Body of pancreas (tissue), 4 donors: ENCODE results near the gene HSD17B4.
"Not testable (repeated sequence)": the region's sequence is repeated elsewhere in the genome, so short reads cannot be mapped to it uniquely, and the experiment has no call there.

ENCODE experiments used
- POLR2A ChIP-seq, 3 donors: fragments of 450-650 bp; IDR thresholded peaks; one replicate each; pipeline ENCODE4 v1.6.1; 2016; ENCODE audit warnings: antibody characterized with exemption in 3 of 3, mild to moderate bottlenecking in 2 of 3
- TF ChIP-seq, protein P1 (sequence below), 7 experiments: fragments of 450-650 bp in 4 of 7; fragments of 200-600 bp in 3 of 7; sonication (generic) in 3 of 7; IDR thresholded peaks; one replicate each; pipeline ENCODE4 v1.5.1; 2016 to 2019; ENCODE audit warnings: antibody characterized with exemption in 7 of 7

- TF ChIP-seq POLR2A (IDR thresholded peaks at IDR 0.05), result not testable (repeated sequence)
- TF ChIP-seq, protein P1, sequence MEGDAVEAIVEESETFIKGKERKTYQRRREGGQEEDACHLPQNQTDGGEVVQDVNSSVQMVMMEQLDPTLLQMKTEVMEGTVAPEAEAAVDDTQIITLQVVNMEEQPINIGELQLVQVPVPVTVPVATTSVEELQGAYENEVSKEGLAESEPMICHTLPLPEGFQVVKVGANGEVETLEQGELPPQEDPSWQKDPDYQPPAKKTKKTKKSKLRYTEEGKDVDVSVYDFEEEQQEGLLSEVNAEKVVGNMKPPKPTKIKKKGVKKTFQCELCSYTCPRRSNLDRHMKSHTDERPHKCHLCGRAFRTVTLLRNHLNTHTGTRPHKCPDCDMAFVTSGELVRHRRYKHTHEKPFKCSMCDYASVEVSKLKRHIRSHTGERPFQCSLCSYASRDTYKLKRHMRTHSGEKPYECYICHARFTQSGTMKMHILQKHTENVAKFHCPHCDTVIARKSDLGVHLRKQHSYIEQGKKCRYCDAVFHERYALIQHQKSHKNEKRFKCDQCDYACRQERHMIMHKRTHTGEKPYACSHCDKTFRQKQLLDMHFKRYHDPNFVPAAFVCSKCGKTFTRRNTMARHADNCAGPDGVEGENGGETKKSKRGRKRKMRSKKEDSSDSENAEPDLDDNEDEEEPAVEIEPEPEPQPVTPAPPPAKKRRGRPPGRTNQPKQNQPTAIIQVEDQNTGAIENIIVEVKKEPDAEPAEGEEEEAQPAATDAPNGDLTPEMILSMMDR (IDR thresholded peaks at IDR 0.05), result not testable (repeated sequence)
Measured at GRCh38 chr5:119480629-119481028, 28.3 kb downstream of the HSD17B4 start.
